GM12891 (cell line): Measurements from ENCODE around the gene FOXN3.
"Not testable (repeated sequence)": the region's sequence is repeated elsewhere in the genome, so short reads cannot be mapped to it uniquely, and the experiment has no call there.

Source experiments
- DNase-seq: peaks from one replicate; pipeline ENCODE4 v3.0.0; 2011; ENCODE audit warnings: low spot score; ENCODE audit not compliant: insufficient read length
- FAIRE-seq: peaks from 2 replicates; lab custom pipeline; 2011; peaks lifted over from hg19 to GRCh38; lab: Jason Lieb, UNC
- PAX5 ChIP-seq: IDR thresholded peaks from 2 replicates; pipeline ENCODE4 v1.6.1; 2011; ENCODE audit warnings: low read length, moderate library complexity, mild to moderate bottlenecking; ENCODE audit not compliant: insufficient read depth, severe bottlenecking
- POLR2A ChIP-seq: IDR thresholded peaks from 2 replicates; pipeline ENCODE4 v1.6.1; 2011; ENCODE audit warnings: low read depth, low read length, control low read depth
- POLR2AphosphoS5 ChIP-seq: IDR thresholded peaks from 2 replicates; pipeline ENCODE4 v1.6.1; 2011; ENCODE audit warnings: low read depth, low read length, control low read depth
- POU2F2 ChIP-seq: IDR thresholded peaks from 2 replicates; pipeline ENCODE4 v1.6.1; 2011; ENCODE audit warnings: low read depth, mild to moderate bottlenecking, control low read depth, low read length, moderate library complexity
- SPI1 ChIP-seq: IDR thresholded peaks from 2 replicates; pipeline ENCODE4 v1.6.1; 2011; ENCODE audit warnings: low read depth, low read length, control low read depth
- TAF1 ChIP-seq: IDR thresholded peaks from 2 replicates; pipeline ENCODE4 v1.6.1; 2011; ENCODE audit warnings: low read depth, low read length, control low read depth

Gene FOXN3

DNA sequence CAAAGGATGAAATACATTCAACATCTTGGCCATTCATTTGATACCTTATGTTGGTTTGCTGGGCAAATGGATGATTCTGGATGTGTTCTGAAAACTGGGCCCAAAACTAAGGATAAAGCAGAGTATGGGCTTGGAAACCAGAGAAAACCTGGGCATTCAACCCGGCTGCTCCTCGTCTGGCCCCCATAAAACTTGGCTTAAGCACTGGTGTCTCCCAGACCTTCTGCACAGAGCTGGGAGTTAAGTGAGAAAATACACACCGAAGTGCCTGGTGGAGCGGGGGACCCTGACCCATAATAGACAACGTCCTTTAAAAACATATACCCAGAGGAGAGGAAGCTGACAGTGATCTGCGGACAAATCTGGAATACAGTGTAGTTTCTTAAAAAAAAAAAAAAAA, 112.5 kb downstream of the FOXN3 start:
- DNase-seq (no peak), FAIRE-seq (no peak)
- TF ChIP-seq SPI1 = no peak
- no peak for TF ChIP-seq PAX5

GRCh38 chr14:89303456-89304435, 113.3 kb downstream of the FOXN3 start:
- FAIRE-seq (peak; percentile 83), DNase-seq (no peak)
- TF ChIP-seq POLR2A = peak; percentile 63
- TF ChIP-seq SPI1 = peak; percentile 100
- TF ChIP-seq POLR2AphosphoS5 = no peak

DNA sequence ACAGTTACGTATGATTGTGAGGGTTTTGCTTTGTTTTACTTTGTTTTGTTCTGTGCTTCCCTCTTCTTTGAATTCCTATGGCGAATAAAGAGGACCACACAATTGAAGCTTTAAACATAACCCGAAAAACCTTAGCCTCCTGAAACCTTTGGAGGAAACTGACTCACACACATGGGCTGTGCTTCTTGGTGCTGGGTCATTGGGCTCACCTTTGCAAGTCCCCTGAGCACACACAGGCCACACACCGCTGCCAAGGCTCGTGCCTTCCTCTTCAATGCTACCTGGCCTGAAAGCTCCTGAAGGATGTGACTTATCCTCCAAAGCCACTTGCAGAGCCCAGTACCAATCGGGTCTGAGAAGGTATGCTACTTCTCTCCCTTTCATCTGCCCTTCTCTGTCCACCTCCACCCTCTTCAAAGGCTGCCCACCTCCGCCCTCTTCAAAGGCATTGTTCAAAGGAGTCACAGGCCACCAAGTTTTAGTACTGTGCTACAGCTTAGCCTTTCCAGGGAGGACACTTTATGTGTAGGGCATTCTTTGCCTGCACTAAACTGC, 114.6 kb downstream of the FOXN3 start:
- DNase-seq (no peak), FAIRE-seq (no peak)
- TF ChIP-seq POLR2AphosphoS5 = no peak
- no peak for TF ChIP-seq TAF1
- TF ChIP-seq POLR2A = no peak
- TF ChIP-seq SPI1 = no peak
- TF ChIP-seq POU2F2 = no peak
- TF ChIP-seq PAX5 = no peak

DNA sequence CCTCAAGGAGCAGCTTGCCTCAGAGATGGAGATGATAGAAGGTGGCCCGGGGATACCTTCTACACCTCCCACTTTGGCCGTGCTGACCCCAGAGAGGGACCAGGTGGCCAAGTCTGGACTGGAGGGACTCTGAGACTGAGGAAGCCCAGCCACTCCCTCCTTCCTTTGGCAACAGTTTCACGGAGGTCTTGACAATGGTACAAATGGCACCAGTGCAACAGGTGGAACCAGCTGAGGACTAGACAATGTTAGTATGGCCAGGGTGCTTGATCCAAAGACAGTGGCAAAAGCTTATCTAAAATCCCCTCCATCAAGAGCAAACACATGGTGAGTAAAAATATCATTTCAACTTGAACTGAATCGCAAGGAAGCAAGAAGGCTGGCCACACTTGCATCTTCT, 117.4 kb downstream of the FOXN3 start:
- no peak for DNase-seq
- no peak for FAIRE-seq
- TF ChIP-seq TAF1 (no peak), SPI1 (no peak), POLR2AphosphoS5 (no peak), PAX5 (no peak), POU2F2 (no peak)

- TF ChIP-seq POLR2A = no peak
- no peak for TF ChIP-seq POLR2AphosphoS5
- no peak for TF ChIP-seq SPI1
- TF ChIP-seq PAX5 = no peak
- no peak for TF ChIP-seq TAF1
- no peak for TF ChIP-seq POU2F2
- DNase-seq (no peak), FAIRE-seq (no peak)
These were observed 118.8 kb downstream of the FOXN3 start for GRCh38 chr14:89298056-89298834.

DNA sequence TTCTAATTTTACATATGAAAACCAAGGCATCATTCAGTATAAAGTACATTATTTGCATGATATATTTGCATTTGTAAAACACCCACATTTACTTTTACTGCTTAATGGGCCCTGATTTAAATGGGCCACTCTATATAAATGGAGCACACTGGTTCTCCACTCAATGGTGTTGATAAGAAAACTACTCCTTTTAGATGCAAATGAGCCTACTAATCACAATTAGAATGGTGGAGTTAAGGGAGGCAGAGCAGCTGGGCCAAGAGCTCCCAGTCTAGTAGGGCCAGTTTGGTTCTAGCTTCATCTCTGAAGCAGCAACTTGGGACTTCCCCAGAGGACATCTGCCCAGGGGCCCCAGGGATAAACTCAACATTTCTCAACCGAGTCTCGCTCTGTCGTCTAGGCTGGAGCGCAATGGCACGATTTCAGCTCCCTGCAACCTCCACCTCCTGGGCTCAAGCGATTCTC, 120.7 kb downstream of the FOXN3 start:
- TF ChIP-seq POLR2A (peak; percentile 67; the same call in 1 of the 2 replicates), POLR2AphosphoS5 (peak; percentile 64; the same call in 1 of the 2 replicates), TAF1 (no peak), SPI1 (no peak), POU2F2 (no peak)
- FAIRE-seq = no peak
- no peak for DNase-seq

GRCh38 chr14:89294872-89295271, 122.2 kb downstream of the FOXN3 start:
- DNase-seq (no peak), FAIRE-seq (no peak)
- TF ChIP-seq POU2F2 (no peak), PAX5 (no peak), POLR2A (no peak), TAF1 (no peak), POLR2AphosphoS5 (no peak)

DNA sequence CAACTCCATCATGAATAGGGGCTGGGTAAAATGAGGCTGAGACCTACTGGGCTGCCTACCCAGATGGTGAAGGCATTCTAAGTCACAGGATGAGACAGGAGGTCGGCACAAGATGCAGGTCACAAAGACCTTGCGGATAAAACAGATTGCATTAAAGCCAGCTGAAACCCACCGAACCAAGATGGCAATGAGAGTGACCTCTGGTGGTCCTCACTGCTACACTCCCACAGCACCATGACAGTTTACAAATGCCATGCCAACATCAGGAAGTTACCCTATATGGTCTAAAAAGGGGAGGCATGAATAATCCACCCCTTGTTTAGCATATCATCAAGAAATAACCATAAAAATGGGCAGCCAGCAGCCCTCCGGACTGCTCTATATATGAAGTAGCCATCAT, 122.6 kb downstream of the FOXN3 start:
- not testable (repeated sequence) for FAIRE-seq, DNase-seq

- no peak for TF ChIP-seq POLR2AphosphoS5
- no peak for TF ChIP-seq PAX5
- no peak for TF ChIP-seq POLR2A
- no peak for TF ChIP-seq SPI1
- TF ChIP-seq TAF1 = no peak
- no peak for TF ChIP-seq POU2F2
- no peak for DNase-seq
- FAIRE-seq = no peak
These were observed 123.0 kb downstream of the FOXN3 start for GRCh38 chr14:89294060-89294459.
